Stromal cell of bone marrow (primary cell): ENCODE results near the gene SPCS3.
"Not testable (repeated sequence)": the region's sequence is repeated elsewhere in the genome, so short reads cannot be mapped to it uniquely, and the experiment has no call there.

Source experiments
- DNase-seq: peaks from one replicate; pipeline ENCODE4 v3.0.0-alpha.2; 2012; ENCODE audit warnings: low read depth

The SPCS3 gene

DNA sequence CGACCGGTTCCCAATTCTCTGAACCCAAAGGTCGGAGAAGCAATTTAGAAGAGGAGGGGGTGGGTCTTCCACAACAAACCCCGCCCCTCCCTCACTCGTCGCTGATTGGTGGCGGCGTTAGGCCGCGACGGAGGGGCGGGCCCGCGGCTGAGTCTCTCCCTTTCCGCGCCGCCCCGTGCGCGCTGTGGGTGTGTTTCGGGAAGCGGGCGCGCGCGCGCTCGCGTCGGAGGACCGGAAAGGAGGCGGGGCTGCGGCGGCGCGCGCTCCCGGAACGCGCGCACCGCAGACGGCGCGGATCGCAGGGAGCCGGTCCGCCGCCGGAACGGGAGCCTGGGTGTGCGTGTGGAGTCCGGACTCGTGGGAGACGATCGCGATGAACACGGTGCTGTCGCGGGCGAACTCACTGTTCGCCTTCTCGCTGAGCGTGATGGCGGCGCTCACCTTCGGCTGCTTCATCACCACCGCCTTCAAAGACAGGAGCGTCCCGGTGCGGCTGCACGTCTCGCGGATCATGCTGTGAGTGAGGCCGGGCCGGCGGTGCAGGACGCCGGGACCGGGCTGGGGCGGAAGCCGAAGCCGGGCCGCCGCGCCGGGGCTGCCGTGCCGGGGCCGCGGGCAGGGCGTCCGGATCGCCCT is at the start of gene SPCS3:
SPCS3 (plus strand) TSS at position 263 of the 636 bp plus-strand sequence; CDS start at position 374, 111 bp downstream.
- peak; percentile 94 for DNase-seq

DNA sequence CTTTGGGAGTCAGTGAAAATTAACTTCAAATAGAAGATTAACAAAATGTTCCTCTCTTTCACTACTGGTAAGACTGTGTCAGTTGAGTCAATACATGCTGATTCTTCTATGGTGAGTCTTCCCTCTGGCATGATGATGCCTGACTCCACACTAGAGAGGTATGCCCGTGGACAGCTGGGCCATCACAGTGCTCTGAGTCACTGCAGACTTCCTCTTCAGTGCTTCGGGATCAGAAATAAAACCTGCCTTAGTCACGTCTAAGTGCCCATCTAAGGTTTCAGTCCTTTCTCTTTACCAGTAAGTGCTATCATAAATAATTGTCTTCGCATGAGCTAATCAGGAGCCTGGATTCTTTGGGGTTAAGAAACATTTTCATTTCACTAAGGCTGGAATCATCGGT is 49.1 kb upstream of the SPCS3 start:
- peak; percentile 97 for DNase-seq

DNA sequence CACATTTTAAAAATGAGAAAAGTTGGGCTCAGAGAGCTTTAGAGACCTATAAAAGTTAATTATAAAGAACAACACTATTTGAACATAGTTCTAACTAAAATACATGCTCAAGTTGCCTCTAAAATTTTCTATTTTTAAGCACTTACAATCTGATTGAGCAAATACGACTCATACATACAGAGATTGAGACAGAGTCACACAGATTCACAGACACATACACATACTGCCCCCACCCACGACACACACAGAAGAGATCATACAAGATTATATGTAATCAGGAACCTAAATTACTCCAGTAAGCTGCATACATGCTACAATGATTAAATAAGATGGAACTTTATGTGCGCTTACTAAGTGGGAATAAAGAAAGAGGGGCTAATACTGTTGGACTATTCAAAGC is 48.0 kb upstream of the SPCS3 start:
- DNase-seq, result peak; percentile 38

DNA sequence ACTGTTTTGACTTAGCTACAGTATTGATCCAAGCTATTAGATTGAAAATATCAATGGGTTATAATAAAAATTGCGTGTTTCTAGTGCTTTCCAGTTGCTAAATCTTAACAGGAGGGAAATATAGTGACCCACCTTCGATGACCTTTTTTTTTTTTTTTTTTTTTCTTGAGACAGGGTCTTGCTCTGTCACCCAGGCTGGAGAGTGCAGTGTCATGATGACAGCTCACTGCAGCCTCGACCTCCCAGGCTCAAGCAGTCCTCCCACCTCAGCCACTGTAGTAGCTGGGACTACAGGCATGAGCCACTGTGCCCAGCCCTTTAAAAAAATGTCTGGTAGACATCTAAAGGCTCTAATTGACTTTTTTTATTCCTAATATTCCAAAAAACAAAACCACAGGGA is 47.0 kb upstream of the SPCS3 start:
- no peak for DNase-seq

DNA sequence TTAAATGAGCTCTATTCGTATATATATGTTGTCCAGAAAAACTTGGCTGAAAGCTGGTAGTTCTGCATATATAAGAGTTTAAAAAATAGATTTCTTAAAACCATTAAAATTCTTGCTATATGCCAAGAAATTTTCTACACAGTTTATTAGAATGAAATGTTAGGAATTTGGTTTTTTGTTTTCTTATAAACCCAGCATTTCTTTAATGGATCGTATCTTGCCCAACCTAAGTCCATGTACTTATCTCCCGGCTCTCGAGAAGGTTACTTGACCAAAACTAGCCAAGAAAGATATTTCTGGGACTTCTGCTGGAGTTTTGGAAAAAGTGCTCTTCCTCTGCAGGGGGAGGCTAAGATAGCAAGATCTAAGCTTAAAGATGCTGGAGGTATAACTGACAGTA is 46.0 kb upstream of the SPCS3 start:
- DNase-seq, result no peak

DNA sequence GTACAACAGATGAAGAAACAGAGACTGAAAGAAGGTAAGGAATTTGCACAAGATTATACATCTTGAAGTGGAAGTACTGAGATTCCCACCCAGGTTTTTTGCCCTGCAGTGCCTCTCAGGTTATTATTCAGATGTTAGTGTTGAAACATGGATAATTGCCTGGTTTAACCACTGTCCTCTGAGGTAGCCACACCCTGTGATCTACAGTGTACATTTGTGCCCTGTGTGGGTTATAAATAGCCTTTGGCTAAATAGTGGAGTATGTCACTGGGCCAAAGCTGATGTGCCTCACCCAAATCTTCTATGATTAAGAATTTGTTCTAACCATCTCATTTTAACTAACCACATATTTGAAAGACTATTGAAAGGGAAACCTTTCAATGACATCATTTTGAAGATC is 45.3 kb upstream of the SPCS3 start:
- peak; percentile 48 for DNase-seq

DNA sequence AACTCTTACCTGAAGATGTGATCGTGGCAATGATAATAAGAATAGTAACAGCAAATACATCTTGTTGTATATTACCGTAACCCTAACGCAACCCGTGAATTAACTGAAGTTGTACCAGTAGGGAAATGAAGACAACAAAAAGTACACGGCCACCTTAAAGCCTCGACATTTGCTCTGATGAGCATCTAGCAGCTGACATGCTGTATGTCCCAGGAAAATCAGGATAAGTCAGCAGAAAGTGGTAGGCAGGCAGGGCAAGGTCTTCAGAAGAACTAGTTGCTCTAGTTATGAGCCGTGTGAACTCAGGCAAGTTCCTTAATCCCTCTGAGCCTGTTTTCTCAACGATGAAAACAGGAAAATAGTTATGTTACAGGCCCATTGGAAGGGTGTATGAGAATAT is 43.1 kb upstream of the SPCS3 start:
- no peak for DNase-seq

DNA sequence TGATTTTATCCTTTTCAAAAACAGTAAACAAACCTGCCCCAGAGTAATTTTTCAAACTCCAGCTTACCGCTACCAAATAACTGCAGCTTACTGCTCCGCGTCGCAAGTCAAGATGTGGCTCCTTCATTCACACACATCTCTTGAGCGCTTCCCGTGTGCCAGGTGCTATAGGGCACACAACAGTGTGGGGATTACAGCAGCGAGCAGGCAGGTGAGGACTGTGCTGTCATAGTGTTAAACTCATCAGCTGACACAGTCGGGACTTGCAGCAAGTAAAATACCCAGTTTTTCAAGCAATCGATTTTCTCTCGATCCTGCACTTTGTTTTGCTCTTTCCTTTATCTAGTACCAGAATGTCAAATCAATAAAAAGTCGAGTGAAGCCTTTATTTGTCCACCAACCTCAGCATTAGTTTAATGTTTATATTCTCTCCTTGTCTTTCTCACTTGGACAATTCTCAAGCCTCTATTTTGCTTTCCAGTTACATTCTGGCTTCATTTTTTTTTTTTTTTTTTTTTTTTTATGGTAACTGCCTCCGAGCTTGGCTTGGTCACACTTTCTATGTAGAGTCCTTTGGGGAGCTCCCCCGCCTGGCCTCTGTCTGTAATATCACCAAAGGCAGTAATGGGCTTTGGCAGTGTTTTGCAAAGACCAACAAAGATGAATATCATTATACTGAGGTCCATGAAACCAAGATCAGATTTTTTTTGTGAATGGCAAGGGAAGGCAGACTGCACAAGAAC is 42.4 kb upstream of the SPCS3 start:
- DNase-seq, result peak; percentile 74

DNA sequence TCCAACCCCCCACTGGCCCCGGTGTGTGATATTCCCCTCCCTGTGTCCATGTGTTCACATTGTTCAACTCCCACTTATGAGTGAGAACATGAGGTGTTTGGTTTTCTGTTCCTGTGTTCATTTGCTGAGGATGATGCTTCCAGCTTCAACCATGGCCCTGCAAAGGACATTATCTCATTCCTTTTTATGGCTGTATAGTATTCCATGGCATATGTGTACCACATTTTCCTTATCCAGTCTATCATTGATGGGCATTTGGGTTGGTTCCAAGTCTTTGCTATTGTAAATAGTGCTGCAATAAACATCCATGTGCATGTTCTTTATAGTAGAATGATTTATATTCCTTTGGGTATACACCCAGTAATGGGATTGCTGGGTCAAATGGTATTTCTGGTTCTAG is 40.2 kb upstream of the SPCS3 start:
- not testable (repeated sequence) for DNase-seq

DNA sequence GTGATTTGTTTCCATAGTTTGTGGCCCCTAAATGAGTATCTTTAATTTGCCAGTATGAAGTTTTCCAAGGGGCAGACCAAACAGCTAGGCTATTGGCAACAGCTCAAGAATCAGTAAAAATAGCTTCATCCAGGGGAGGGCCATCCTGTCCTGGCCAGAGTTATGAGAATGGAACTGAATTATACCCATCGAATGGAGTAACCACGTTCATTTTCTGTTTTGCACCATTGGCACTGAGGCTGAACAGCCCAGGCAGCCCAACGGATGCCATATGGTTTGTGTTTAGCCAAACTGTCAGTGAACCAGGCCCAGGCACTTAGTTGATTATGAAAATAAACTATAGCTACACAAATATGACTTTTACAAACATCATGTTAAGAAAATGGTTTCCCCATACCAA is 33.0 kb upstream of the SPCS3 start:
- no peak for DNase-seq

DNA sequence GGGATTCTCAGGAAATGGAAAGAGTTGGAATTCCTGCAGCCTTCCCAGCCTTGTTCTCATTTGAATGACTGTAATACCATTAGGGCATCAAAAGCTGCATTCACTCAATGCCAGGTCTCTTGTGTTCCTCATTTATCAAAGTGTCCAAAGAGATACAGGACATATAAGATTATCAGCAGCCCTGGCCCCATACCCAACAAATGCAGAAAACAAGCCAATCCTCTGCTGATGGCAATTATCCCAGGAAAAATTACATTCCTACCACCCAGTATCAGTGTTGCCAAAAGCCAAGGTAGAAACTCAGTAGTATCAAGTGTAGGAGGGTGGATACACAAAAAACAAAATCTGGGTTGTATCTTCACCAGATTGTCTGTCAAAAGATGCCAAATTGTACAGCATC is 32.2 kb upstream of the SPCS3 start:
- DNase-seq, result no peak

DNA sequence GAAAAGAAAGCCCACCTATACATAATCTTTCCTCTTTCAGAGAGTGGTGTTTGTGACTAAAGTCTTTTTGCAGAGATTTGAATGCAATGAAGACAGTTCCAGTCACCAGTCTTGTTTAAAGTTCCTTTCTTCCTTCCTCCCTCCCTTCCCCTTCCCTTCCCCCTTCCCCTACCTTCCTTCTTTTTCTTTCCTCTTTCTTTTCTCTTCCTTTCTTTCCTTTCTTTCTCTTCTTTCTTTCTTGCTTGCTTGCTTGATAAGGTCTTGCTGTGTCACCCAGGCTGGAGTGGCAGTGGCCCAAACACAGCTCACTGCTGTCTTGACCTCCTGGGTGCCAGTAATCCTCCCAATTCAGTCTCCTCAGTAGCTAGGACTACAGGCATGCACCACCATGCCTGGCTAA is 31.7 kb upstream of the SPCS3 start:
- DNase-seq, result no peak

DNA sequence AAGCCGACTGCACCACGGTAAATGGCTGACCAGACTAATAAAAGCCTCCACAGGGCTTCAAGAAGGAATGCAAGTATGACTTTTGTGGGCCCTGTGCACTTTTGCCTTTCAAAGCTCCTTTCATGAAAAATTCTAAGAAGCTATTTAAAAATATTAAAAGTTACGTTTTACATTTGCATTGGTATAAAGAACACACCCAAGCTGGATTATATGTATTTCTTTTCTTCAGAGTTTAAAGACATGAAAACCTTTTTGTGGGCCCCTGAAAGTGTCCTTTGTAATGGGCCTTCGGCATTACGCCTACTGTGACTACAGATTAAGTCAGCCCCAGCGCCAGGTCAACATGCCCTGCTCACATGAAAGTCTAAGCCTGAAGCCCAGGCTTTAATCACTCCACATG is 30.2 kb upstream of the SPCS3 start:
- DNase-seq, result no peak

DNA sequence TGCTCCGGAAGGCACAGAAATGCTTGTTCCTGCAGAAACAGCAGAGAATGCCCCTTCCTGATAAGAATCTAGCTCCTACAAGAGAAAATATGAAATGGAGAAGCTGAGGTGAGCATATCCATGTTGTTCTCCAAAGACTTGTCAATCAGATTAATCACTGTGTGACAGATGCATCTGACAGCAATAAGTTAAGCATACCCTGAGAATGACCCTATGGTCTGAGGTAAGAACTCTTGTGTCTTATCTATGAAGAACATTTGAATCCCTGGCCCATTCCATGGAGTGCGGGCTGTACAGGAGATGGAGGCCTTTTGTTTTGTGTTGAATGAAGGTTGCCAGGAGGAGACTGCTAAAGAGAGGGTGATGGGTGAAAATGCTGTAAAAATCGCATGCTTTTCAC is 29.2 kb upstream of the SPCS3 start:
- no peak for DNase-seq

DNA sequence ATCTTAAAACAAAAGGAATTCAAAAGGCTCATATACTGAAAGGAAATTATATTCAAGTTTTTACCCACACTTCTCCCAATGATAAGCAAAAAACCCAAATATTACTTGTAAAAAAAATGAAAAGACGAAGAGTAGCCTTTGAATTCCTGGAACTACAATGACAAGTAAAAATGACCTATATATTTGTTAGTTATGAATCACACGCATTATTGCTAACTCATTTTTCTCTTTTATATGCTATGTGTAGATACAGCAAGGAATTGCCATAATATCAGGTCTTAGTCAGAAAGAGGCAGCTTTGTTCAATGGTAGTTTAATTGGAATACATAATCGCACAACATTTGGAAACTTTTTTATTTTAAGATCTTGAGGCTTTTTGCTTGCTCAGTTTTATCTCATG is 28.0 kb upstream of the SPCS3 start:
- DNase-seq, result no peak

DNA sequence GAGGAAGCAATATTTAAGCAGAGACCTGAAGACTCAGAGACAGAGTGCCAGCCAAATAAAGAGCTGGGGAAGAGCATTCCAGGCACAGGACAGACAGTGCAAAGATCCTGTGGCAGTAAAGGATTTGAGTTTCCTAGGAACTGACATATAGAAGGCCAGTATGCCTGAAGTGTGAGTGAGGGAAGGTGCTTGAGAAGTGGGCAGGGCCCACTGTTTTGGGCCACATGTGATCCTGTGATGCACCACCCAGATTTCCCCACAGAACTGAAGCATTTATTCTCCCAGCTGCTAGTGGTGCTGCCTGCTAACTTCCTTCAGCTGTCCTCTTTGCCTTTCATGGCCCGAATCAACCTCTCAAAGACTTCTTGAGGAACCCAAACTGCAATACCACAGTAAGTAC is 26.8 kb upstream of the SPCS3 start:
- DNase-seq, result no peak

DNA sequence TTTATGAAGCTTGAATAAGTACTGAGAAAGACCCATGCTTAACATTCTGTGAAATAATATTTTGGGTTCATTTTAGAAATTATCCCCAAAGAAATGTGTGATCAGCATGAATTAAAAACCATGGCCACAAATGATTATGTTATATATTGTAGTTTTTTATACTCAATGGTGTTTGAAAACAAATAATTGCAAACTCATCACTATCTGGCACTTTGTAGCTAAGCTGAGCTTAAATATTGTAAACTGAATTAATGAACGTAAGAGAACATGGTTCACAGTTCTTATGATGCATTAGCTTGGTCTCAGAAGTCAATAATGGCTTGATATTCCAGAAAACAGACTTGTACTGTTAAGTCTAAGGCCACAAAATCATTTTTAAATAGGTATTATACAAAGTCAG is 26.1 kb upstream of the SPCS3 start:
- no peak for DNase-seq

DNA sequence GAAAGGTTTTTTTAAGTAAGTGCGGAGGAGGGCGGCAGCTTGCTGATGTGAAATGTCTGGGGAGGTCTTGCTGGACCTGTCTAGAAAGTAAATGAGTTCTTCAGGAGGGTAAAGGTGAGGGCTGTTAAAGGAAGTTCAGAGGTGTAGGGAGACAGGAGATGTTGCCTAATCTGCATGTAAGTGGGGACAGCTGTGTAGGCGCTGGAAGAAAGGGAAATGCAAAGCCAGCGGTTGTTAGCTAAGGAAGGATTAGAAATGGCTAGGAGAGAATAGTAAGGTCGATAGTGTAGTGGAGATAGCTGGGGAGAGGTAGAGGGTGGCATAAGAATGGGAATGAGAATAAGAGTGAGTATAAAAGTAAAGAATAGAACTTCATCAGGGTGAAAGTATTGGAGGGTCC is 23.9 kb upstream of the SPCS3 start:
- DNase-seq, result not testable (repeated sequence)

DNA sequence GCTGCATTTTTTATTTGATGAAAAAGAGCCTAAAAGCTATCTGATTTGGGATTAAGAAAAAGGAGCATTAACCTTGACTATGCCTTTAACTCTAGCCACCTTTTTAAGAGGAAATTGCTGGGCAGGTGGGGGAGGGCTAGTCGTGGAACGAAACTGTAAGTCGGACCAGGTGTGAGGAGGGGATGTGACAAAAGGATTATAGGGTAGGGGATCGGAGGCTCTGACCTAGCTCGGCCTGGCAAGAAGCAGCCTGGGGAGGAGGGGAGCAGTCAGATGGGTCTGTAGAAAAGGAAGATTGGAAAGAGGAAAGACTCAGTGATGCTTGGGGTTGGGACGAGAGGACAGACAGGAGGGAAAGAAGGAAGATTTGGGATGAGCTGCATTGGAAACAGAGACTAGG is 21.1 kb upstream of the SPCS3 start:
- no peak for DNase-seq

DNA sequence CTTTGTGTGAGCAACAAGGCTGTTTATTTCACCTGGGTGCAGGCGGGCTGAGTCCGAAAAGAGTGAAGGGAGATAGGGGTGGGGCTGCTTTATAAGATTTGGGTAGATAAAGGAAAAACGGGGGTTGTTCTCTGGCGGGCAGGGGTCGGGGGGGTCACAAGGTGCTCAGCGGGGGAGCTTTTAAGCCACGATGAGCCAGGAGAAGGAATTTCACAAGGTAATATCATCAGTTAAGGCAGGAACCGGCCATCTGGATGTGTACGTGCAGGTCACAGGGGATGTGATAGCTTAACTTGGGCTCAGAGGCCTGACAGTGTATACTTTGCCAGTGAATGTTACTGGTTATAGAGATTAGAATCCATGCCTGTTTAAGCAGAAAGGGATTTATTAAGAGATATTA is 19.7 kb upstream of the SPCS3 start:
- no peak for DNase-seq

DNA sequence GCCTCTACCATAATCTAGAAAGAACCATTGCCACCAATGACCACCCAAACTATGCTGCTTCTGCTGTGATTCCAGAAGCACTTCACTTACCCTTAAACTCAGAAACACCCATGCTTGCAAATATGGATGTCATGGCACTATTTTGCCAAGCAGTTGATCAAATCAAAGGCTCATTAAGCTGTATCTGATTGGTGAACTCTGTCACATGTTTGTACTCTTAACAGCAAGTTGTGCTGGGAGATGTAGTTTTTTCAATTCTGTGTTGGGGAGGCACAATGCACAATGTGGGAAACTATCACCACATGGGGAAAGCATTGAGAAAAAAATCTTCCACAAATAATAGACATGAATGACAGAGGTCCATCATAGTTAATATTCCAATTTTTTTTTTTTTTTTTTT is 19.2 kb upstream of the SPCS3 start:
- no peak for DNase-seq

DNA sequence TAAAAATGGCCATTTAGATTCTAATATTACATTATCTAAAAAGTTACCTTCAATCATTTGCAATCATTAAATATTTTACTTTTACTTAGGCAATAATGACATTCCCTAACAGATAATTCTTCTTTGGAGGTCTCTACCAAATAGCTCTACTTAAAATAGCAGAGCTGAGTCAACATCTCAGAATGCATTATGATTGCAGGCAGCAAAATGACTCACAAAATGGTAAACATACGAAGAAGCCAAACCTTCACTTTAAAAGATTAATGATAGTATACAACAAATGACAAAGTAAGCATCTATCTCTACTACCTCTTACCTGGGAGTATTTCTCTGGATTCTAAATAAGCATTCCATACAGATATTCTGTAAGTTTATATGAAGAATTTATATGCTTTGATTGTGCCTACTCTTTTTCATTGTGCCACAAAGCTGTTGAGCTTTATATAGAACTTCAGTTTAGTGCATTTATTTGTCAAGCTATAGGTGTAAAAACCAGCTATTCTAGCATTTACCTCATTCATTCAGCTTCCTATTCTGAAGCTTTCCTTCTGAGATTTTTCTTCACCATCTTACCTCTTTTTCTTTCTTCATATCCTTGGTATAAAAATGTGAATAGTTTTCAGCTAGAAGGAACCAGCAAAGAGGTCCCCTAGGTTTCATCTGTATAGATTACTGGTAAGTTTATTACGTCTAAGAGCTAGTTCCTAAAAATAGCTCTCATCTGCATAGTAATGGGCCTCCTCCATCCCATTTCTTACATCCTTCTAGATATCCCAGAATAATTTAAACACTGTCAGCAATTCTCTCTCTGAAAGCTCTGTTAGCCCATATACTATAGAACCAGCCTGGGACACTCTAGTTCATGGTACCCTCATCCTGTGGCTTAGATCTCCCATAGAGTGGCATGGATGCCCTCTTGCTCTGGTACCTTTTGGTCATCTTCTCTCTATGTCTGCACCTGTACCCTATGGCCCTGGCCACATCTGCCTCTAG is 17.2 kb upstream of the SPCS3 start:
- DNase-seq, result no peak

DNA sequence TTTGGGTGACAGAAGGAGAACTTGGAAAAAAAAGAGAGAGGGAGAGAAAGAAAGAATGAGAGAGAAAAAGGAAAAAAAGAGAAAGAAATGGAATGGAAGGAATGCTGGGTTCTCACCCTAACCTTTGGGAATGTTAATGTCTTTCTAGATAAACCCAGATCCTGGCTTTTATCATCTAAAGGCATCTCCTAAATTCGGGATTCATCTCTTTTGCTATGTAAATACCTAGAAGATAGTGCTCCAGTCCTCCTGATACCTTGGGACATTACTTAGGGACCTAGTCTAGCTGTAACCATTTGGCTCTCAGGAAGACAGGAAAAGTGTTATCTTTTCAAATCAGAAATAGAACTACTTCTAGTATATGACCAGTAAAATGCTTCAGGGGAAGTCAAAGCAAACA is 15.8 kb upstream of the SPCS3 start:
- no peak for DNase-seq
